PC-3 (cell line): Measurements from ENCODE around the gene TOX3. TPM values are rescaled to one million over a fixed set of nuclear protein-coding genes. Genes with fewer than 3 reads are reported as not detected.

Source experiments
- ATAC-seq: fragments of 200-7000 bp; cut with Tn5 transposase; 2 replicates; pipeline ENCODE4 v1.9.1; 2020; ENCODE audit warnings: mild to moderate bottlenecking, moderate library complexity
- BruUV-seq: library from RNA; stranded (reverse); fragments of 400-500 nt; replicated peaks from 2 replicates; lab custom pipeline; 2021; lab: Mats Ljungman, UMichigan
- CTCF ChIA-PET: fragments of 300-600 bp; sonication (Branson Sonifier 250); formaldehyde crosslinking; loops from one replicate; lab custom pipeline; 2022; ENCODE audit warnings: antibody characterized with exemption; lab: Charles Lee
- POLR2A ChIA-PET: fragments of 300-600 bp; sonication (Branson Sonifier 250); formaldehyde crosslinking; loops from one replicate; lab custom pipeline; 2022; ENCODE audit warnings: antibody characterized with exemption; ENCODE audit not compliant: unreplicated experiment; lab: Charles Lee
- DNase-seq: peaks from one replicate; pipeline ENCODE4 v3.0.0-alpha.2; 2015
- H2AFZ ChIP-seq: fragments of 300-600 bp; sonication (generic); 2 replicates; pipeline ENCODE4 v1.6.0; 2016; ENCODE audit warnings: antibody characterized with exemption, low read length
- H3F3A ChIP-seq: fragments of 300-600 bp; sonication (generic); one replicate; pipeline ENCODE4 v1.6.0; 2017; ENCODE audit warnings: antibody characterized with exemption, low read length, control low read depth, mild to moderate bottlenecking; ENCODE audit not compliant: unreplicated experiment
- H3K27ac ChIP-seq: fragments of 300-600 bp; sonication (generic); 2 replicates; pipeline ENCODE4 v1.5.1; 2016; ENCODE audit warnings: mild to moderate bottlenecking, low read length
- H3K27me3 ChIP-seq: fragments of 300-600 bp; sonication (generic); 2 replicates; pipeline ENCODE4 v1.6.1; 2016; ENCODE audit warnings: low read length, mixed read lengths
- H3K36me3 ChIP-seq: fragments of 300-600 bp; sonication (generic); 2 replicates; pipeline ENCODE4 v1.6.1; 2016; ENCODE audit warnings: low read depth, mixed run types, low read length, mixed read lengths
- H3K4me1 ChIP-seq: fragments of 300-600 bp; sonication (generic); 2 replicates; pipeline ENCODE4 v1.5.1; 2016; ENCODE audit warnings: low read length; ENCODE audit not compliant: insufficient read depth
- H3K4me2 ChIP-seq: fragments of 300-600 bp; sonication (generic); 2 replicates; pipeline ENCODE4 v1.6.0; 2016; ENCODE audit warnings: low read length
- H3K4me3 ChIP-seq: fragments of 300-600 bp; sonication (generic); 2 replicates; pipeline ENCODE4 v1.5.1; 2016; ENCODE audit warnings: mild to moderate bottlenecking, low read length, mixed read lengths
- H3K79me2 ChIP-seq: fragments of 300-600 bp; sonication (generic); 2 replicates; pipeline ENCODE4 v1.6.1; 2017; ENCODE audit warnings: low read length, mixed read lengths
- H3K9ac ChIP-seq: fragments of 300-600 bp; sonication (generic); 2 replicates; pipeline ENCODE4 v1.6.0; 2016; ENCODE audit warnings: mild to moderate bottlenecking, low read length
- H3K9me2 ChIP-seq: fragments of 300-600 bp; sonication (generic); replicated peaks from 2 replicates; pipeline ENCODE4 v1.6.1; 2016; ENCODE audit warnings: mixed run types, low read length, mixed read lengths
- H3K9me3 ChIP-seq: fragments of 300-600 bp; sonication (generic); 2 replicates; pipeline ENCODE4 v1.6.1; 2016; ENCODE audit warnings: low read length, mixed read lengths
- H4K20me1 ChIP-seq: fragments of 300-600 bp; sonication (generic); 2 replicates; pipeline ENCODE4 v1.6.1; 2016; ENCODE audit warnings: low read length, mixed read lengths
- EZH2 ChIP-seq: fragments of 300-600 bp; sonication (generic); IDR thresholded peaks from one replicate; pipeline ENCODE4 v1.6.1; 2017; ENCODE audit warnings: antibody characterized with exemption, mild to moderate bottlenecking, low read length; ENCODE audit not compliant: unreplicated experiment
- EZH2phosphoT487 ChIP-seq: fragments of 300-600 bp; sonication (generic); IDR thresholded peaks from 2 replicates; pipeline ENCODE4 v1.6.1; 2018; ENCODE audit warnings: mild to moderate bottlenecking, antibody characterized with exemption, low read length, borderline replicate concordance
- intact Hi-C: fragments of 100-400 bp; cut with micrococcal nuclease; formaldehyde crosslinking; loops from 2 replicates; pipeline ENCODE4 v1.9.0; 2023
- total RNA-seq: library from RNA; depleted of rRNA; stranded (reverse); fragments of >200 nt; gene quantifications from 2 replicates; pipeline ENCODE4 v1.2.3, GENCODE V29; 2014
- TF ChIP-seq, protein P1 (sequence below): fragments of 300-600 bp; sonication (generic); conservative IDR thresholded peaks from 2 replicates; pipeline ENCODE4 v1.5.1; 2017; ENCODE audit warnings: antibody characterized with exemption, low read depth, mild to moderate bottlenecking, low read length

TOX3 gene
- total RNA-seq, 1 experiment from 2014 or later, result not detected

DNA sequence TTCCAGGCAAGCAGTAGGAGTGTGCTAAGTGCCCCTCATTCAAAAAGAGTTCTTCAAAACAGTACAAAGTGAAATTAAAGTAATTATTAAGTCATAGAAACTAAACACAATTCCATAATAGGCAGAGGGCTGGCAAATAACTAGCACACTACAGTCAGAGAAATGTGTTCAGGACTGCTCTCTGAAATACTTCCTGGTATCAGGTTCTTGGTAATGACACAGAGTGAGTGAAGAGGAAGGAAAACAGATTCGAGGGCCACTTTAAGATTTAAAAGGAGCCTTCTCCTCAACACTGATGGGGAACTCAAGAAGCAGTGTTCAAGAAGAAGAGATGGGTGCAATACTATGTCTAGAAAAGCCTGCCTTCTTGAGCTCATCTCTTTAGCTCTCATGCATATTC lies 139.2 kb downstream of the TOX3 start:
- Histone ChIP-seq H3K4me2 (no peak overlapping the region), H3K4me3 (no peak overlapping the region), H3K27me3 (no peaks in the 10 kb centered on the region), H3F3A (no peaks in the 10 kb centered on the region), H4K20me1 (no peaks in the 10 kb centered on the region), H3K36me3 (no peaks in the 10 kb centered on the region), H3K79me2 (no peaks in the 10 kb centered on the region), H3K9me3 (no peaks in the 10 kb centered on the region), H2AFZ (no peak overlapping the region), H3K4me1 (no peaks in the 10 kb centered on the region), H3K27ac (no peak overlapping the region), H3K9me2 (no peaks in the 10 kb centered on the region), H3K9ac (no peak overlapping the region)
- TF ChIP-seq EZH2phosphoT487, result no peak
- TF ChIP-seq EZH2, result no peak
- TF ChIP-seq, protein P1, sequence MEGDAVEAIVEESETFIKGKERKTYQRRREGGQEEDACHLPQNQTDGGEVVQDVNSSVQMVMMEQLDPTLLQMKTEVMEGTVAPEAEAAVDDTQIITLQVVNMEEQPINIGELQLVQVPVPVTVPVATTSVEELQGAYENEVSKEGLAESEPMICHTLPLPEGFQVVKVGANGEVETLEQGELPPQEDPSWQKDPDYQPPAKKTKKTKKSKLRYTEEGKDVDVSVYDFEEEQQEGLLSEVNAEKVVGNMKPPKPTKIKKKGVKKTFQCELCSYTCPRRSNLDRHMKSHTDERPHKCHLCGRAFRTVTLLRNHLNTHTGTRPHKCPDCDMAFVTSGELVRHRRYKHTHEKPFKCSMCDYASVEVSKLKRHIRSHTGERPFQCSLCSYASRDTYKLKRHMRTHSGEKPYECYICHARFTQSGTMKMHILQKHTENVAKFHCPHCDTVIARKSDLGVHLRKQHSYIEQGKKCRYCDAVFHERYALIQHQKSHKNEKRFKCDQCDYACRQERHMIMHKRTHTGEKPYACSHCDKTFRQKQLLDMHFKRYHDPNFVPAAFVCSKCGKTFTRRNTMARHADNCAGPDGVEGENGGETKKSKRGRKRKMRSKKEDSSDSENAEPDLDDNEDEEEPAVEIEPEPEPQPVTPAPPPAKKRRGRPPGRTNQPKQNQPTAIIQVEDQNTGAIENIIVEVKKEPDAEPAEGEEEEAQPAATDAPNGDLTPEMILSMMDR, result no peak
- intact Hi-C loops, result no loop called here
- no TSS peak for BruUV-seq
- no peak for ATAC-seq
- no peak for DNase-seq
- ChIA-PET POLR2A (no interaction called here), CTCF (no interaction called here)

- H3F3A ChIP-seq, result no peaks in the 10 kb centered on the region
- ATAC-seq (no peak), DNase-seq (no peak)
- no peaks in the 10 kb centered on the region for H3K4me1 ChIP-seq
- no peaks in the 10 kb centered on the region for H3K27me3 ChIP-seq
- no peak overlapping the region for H3K4me3 ChIP-seq
- no peak overlapping the region for H3K27ac ChIP-seq
- intact Hi-C loops, result no loop called here
- no peaks in the 10 kb centered on the region for H3K79me2 ChIP-seq
- no peak overlapping the region for H3K4me2 ChIP-seq
- no peaks in the 10 kb centered on the region for H3K36me3 ChIP-seq
- H4K20me1 ChIP-seq, result no peaks in the 10 kb centered on the region
- no peak overlapping the region for H3K9ac ChIP-seq
- CTCF ChIA-PET, result no interaction called here
- no peaks in the 10 kb centered on the region for H3K9me2 ChIP-seq
- no peaks in the 10 kb centered on the region for H3K9me3 ChIP-seq
- no peak overlapping the region for H2AFZ ChIP-seq
- no TSS peak for BruUV-seq
- no peak for TF ChIP-seq EZH2phosphoT487
- POLR2A ChIA-PET, result no interaction called here
These were observed 141.5 kb downstream of the TOX3 start for GRCh38 chr16:52405441-52405840.

- H2AFZ ChIP-seq, result no peak overlapping the region
- H3K79me2 ChIP-seq, result no peaks in the 10 kb centered on the region
- CTCF ChIA-PET, result no interaction called here
- H3K9me3 ChIP-seq, result no peaks in the 10 kb centered on the region
- BruUV-seq, result no TSS peak
- no peak overlapping the region for H3K4me2 ChIP-seq
- H4K20me1 ChIP-seq, result no peaks in the 10 kb centered on the region
- no peaks in the 10 kb centered on the region for H3F3A ChIP-seq
- ATAC-seq (no peak), DNase-seq (no peak)
- no peak overlapping the region for H3K27ac ChIP-seq
- no peaks in the 10 kb centered on the region for H3K27me3 ChIP-seq
- H3K4me3 ChIP-seq, result no peak overlapping the region
- H3K36me3 ChIP-seq, result no peaks in the 10 kb centered on the region
- POLR2A ChIA-PET, result no interaction called here
- no peaks in the 10 kb centered on the region for H3K9me2 ChIP-seq
- no peaks in the 10 kb centered on the region for H3K4me1 ChIP-seq
- no peak overlapping the region for H3K9ac ChIP-seq
- TF ChIP-seq EZH2phosphoT487, result no peak
- no peak for TF ChIP-seq EZH2
- TF ChIP-seq, protein P1, result no peak
- intact Hi-C loops, result no loop called here
These were observed 142.4 kb downstream of the TOX3 start for GRCh38 chr16:52404546-52404945.
